HFFc6 (cell line): Measurements from ENCODE around the gene ZSCAN29. TPM values are rescaled to one million over a fixed set of nuclear protein-coding genes. Genes with fewer than 3 reads are reported as not detected.

Experiments used
- DNase-seq: peaks from one replicate; pipeline ENCODE4 v3.0.0-alpha.2; 2018
- H3K27ac Mint-ChIP-seq: 2 replicates; pipeline ENCODE4 v1.8.0; 2020; ENCODE audit warnings: mild to moderate bottlenecking, mixed read lengths
- H3K27me3 Mint-ChIP-seq: 2 replicates; pipeline ENCODE4 v1.8.0; 2021; ENCODE audit warnings: mild to moderate bottlenecking, moderate library complexity, mixed read lengths; ENCODE audit not compliant: insufficient read depth
- H3K36me3 Mint-ChIP-seq: 2 replicates; pipeline ENCODE4 v1.8.0; 2021; ENCODE audit warnings: low read depth, mixed read lengths
- H3K4me1 Mint-ChIP-seq: 2 replicates; pipeline ENCODE4 v1.8.0; 2020; ENCODE audit warnings: low read depth, mixed read lengths
- H3K4me3 Mint-ChIP-seq: 2 replicates; pipeline ENCODE4 v1.8.0; 2020; ENCODE audit warnings: mild to moderate bottlenecking, moderate library complexity, mixed read lengths
- H3K9me3 Mint-ChIP-seq: 2 replicates; pipeline ENCODE4 v1.8.0; 2020; ENCODE audit warnings: mild to moderate bottlenecking, mixed read lengths
- total RNA-seq, 6 experiments: library from RNA; stranded (reverse); fragmentation: NEBNext Ultra II Directional; extraction: Animal tissue kit (Norgen Biotek cat#: 25700); gene quantifications; 2 replicates in 1 of 6; 3 replicates in 5 of 6; pipeline ENCODE4 v1.2.3, GENCODE V29; 2021
- TF ChIP-seq, protein P1 (sequence below): fragments of 200-600 bp; sonication (generic); IDR thresholded peaks from 2 replicates; pipeline ENCODE4 v1.5.0; 2021; ENCODE audit warnings: antibody characterized with exemption, mild to moderate bottlenecking

ZSCAN29 gene
- total RNA-seq, 6 experiments from 2014 or later, result 12.7 to 16.7 (median 14.7) TPM

DNA sequence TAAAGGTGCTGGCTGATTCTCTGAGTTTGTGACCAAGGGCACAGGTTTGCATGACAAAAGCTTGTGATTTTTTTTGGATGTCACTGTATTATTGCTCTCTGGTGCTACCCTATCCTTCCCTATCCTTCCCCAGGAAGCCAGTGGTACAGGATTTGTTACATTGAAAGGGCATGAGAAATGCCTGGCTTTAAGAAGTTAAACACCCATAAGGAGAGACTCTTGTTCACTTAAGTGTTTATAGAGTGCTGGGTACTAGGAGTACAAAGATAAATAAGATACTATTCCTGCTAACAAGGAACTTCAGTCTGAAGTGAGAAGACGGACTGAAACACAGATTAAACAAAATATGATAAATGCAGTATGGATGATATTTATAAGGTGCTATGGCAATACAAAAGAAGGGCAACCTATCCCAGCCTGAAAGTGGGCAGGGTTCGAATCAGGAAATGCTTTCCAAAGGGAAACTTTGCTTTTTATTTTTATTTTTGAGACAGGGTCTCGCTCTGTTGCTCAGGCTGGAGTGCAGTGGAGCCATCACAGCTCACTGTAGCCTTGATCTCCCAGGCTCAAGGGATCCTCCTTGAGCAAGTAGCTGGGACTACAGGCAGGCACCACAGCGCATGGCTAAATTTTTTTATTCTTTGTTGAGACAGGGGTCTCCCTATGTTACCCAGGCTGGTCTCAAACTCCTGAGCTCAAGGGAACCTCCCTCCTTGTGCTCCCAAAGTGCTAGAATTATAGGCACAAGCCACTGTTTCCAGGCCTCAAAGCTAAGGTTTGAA lies 51.7 kb downstream of the ZSCAN29 start:
- Mint-ChIP-seq H3K27me3 (peaks cover 3% of the 10 kb centered on the region), H3K36me3 (no peaks in the 10 kb centered on the region), H3K9me3 (no peaks in the 10 kb centered on the region), H3K4me3 (no peak overlapping the region), H3K27ac (no peak overlapping the region), H3K4me1 (peaks cover 6% of the 10 kb centered on the region; the same call in 1 of the 2 replicates)
- no peak for DNase-seq
- TF ChIP-seq, protein P1, sequence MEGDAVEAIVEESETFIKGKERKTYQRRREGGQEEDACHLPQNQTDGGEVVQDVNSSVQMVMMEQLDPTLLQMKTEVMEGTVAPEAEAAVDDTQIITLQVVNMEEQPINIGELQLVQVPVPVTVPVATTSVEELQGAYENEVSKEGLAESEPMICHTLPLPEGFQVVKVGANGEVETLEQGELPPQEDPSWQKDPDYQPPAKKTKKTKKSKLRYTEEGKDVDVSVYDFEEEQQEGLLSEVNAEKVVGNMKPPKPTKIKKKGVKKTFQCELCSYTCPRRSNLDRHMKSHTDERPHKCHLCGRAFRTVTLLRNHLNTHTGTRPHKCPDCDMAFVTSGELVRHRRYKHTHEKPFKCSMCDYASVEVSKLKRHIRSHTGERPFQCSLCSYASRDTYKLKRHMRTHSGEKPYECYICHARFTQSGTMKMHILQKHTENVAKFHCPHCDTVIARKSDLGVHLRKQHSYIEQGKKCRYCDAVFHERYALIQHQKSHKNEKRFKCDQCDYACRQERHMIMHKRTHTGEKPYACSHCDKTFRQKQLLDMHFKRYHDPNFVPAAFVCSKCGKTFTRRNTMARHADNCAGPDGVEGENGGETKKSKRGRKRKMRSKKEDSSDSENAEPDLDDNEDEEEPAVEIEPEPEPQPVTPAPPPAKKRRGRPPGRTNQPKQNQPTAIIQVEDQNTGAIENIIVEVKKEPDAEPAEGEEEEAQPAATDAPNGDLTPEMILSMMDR, result no peak

DNA sequence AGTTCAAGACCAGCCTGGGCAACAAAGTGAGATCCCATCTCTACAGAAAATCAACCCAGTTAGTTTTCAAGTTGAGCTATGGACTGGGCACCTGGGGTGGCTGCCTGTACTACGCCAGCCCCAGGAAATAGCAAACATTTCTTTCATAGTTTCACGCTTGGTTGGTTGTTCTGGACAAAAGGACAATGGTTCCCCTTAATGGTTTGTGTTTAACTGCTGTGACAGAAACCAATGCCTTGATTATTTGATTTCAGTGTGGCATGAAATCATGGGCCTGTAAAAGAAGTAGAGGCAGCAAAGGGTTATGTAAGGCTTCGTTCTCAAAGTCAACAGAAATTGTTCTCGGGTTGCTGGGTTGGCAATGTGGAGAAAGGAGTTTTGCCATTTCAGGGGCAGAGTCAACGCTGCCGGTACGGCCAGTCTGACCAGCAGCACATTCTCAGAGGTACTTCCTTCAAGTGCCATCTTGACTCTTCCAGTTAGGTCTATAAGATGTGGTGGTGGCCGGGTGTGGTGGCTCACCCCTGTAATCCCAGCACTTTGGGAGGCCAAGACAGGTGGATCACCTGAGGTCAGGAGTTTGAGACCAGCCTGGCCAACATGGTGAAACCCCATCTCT lies 53.2 kb downstream of the ZSCAN29 start:
- no peak for DNase-seq
- Mint-ChIP-seq H3K27ac (no peak overlapping the region), H3K9me3 (no peaks in the 10 kb centered on the region)

DNA sequence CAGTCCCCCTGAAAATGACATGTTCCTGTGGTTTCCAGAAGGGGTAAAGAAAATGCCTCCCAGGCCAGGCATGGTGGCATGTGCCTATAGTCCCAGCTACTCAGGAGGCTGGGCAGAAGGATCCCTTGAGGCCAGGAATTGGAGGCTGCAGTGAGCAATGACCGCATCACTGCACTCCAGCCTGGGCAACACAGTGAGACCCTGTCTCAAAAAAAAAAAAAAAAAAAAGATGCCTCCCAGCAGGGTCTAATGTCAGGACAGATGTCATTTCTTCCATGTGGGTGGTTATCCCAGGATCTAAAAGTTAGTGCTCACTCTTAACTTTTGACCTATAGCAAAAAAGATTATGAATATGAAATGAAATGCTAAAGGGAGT lies 53.9 kb downstream of the ZSCAN29 start:
- Mint-ChIP-seq H3K36me3 (no peaks in the 10 kb centered on the region), H3K27ac (no peak overlapping the region), H3K4me3 (no peak overlapping the region), H3K9me3 (no peaks in the 10 kb centered on the region), H3K4me1 (peaks cover 6% of the 10 kb centered on the region; the same call in 1 of the 2 replicates), H3K27me3 (peaks cover 3% of the 10 kb centered on the region)
- TF ChIP-seq, protein P1, result no peak
- no peak for DNase-seq

More for the DNA sequence above, 53.2 kb downstream of the ZSCAN29 start:
- Mint-ChIP-seq H3K27me3 (peaks cover 3% of the 10 kb centered on the region), H3K4me1 (peaks cover 6% of the 10 kb centered on the region; the same call in 1 of the 2 replicates), H3K4me3 (no peak overlapping the region), H3K36me3 (no peaks in the 10 kb centered on the region)
- TF ChIP-seq, protein P1, result no peak

DNA sequence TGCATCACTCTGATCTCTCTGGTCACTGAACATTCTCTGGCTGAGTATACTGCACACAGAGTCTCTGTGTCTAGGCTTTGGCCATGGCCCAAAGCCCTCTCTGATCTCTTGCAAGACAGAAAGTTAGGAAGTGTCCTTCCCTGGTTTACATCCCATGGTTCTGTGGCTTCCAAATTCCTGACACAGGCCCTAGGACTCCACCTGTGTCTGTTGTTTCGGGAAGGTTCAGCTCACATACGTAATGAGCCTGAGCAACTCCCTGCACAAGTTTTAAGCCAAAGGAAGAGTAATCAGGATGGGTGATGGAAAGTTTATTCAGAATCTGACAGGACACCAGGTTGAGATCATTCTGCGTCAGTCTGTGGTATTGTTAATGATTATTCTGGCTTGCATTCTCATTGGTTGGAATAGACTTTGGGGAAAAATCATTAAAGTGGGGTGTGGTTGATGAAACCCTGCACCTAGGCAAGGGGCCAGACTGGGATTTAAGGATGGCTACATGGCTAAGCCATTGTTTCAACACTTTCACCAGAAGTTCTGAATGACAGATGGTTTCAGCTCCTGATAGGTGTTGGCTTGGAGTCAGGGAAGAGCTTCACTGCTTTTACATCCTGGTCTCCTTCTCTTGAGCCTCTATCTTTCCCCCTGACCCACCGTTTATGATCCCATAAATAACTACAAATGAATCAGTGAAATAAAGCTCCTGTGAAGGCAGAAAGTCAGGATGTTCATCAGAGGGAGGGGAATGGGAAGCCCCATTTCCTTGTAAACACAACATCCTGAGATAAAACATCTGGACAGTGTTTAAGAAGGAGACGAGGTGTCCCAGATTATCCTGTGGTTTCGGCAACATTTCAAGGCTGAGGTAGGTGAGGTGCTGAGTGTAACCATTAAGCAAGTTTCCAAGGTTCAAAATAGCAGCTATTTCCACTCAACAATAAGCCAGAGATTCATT lies 54.5 kb downstream of the ZSCAN29 start:
- H3K9me3 Mint-ChIP-seq, result no peaks in the 10 kb centered on the region
- no peak overlapping the region for H3K27ac Mint-ChIP-seq
- peaks cover 3% of the 10 kb centered on the region for H3K27me3 Mint-ChIP-seq
- H3K4me3 Mint-ChIP-seq, result no peak overlapping the region
- H3K36me3 Mint-ChIP-seq, result no peaks in the 10 kb centered on the region
- no peak for DNase-seq
- peaks cover 6% of the 10 kb centered on the region; the same call in 1 of the 2 replicates for H3K4me1 Mint-ChIP-seq
- TF ChIP-seq, protein P1, result no peak

DNA sequence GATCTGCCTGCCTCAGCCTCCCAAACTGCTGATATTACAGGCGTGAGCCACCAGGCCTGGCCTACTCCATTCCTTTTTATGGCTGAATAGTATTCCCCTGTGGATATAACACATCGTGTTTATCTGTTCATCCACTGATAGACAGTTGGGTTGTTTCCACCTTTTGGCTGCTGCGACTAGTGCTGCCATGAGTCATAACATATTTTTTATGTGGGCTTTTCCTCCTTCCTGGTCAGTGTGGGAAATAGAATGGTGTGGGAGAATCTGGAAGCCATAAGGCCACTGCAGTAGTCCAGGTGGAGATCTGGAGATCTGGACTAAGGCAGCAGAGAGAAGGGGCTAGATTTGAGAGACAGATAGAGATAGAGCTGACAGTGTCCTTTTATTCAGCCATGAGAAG lies 56.7 kb downstream of the ZSCAN29 start:
- Mint-ChIP-seq H3K27me3 (peaks cover 14% of the 10 kb centered on the region), H3K27ac (no peak overlapping the region), H3K4me3 (no peak overlapping the region), H3K9me3 (no peaks in the 10 kb centered on the region), H3K36me3 (no peaks in the 10 kb centered on the region), H3K4me1 (peaks cover 8% of the 10 kb centered on the region; the same call in 1 of the 2 replicates)
- DNase-seq, result no peak
- TF ChIP-seq, protein P1, result no peak
